ENCODE data around the gene DSPP. TPM values are rescaled to one million over a fixed set of nuclear protein-coding genes. Genes with fewer than 3 reads are reported as not detected.
A peak's percentile ranks its signal among the peaks of the same experiment; 100 is the strongest.

The DSPP gene
- total RNA-seq, 4 donors from 2014 or later: not detected

GRCh38 chr4:87620086-87620485 lies 11.8 kb downstream of the DSPP start:
- peak in 1 of 2 donors; percentile 21 for ATAC-seq
- Histone ChIP-seq H3K27me3 (no peaks in the 10 kb centered on the region), H3K9me3 (no peaks in the 10 kb centered on the region), H3K4me1 (peaks cover 0 to 7% of the 10 kb centered on the region in 2 donors), H3K4me3 (peak overlapping the region in 3 of 4 donors; percentile 5 to 18 (median 8)), H3K27ac (peak overlapping the region; percentile 59 to 73 (median 62)), H3K36me3 (no peaks in the 10 kb centered on the region)
- no peak for DNase-seq
- no peak for TF ChIP-seq CTCF (IDR thresholded peaks at IDR 0.05 in 4 of 5, conservative IDR thresholded peaks at IDR 0.05 in 1 of 5)
- no peak for TF ChIP-seq POLR2A (IDR thresholded peaks at IDR 0.05)
- intact Hi-C loops (cut with DNase I; ENCODE audit: low total_unique reads): no loop called here
- in situ Hi-C loops (cut with MboI; ENCODE audit: low sequenced_read_pairs in 4 of 4): no loop called here

- Histone ChIP-seq H3K27me3 (no peaks in the 10 kb centered on the region), H3K27ac (peak overlapping the region; percentile 60 to 78 (median 64)), H3K36me3 (no peaks in the 10 kb centered on the region), H3K9me3 (no peaks in the 10 kb centered on the region), H3K4me3 (peak overlapping the region in 2 of 4 donors; percentile 8 to 18), H3K4me1 (peaks cover 0 to 7% of the 10 kb centered on the region in 2 donors)
- no peak for DNase-seq
- in situ Hi-C loops (cut with MboI; ENCODE audit: low sequenced_read_pairs in 4 of 4) (no loop called here), intact Hi-C loops (cut with DNase I; ENCODE audit: low total_unique reads) (no loop called here)
- ATAC-seq: peak; percentile 90 to 93
- TF ChIP-seq CTCF (IDR thresholded peaks at IDR 0.05 in 4 of 5, conservative IDR thresholded peaks at IDR 0.05 in 1 of 5) (no peak), POLR2A (IDR thresholded peaks at IDR 0.05) (peak in 1 of 2 donors; percentile 32)
Measured at GRCh38 chr4:87620491-87620890, 12.2 kb downstream of the DSPP start.

- H3K27ac ChIP-seq: peak overlapping the region; percentile 2 to 78 (median 63)
- no peaks in the 10 kb centered on the region for H3K36me3 ChIP-seq
- ATAC-seq (no peak), DNase-seq (no peak)
- in situ Hi-C loops (cut with MboI; ENCODE audit: low sequenced_read_pairs in 4 of 4) (no loop called here), intact Hi-C loops (cut with DNase I; ENCODE audit: low total_unique reads) (no loop called here)
- no peak for TF ChIP-seq POLR2A (IDR thresholded peaks at IDR 0.05)
- no peak for TF ChIP-seq CTCF (IDR thresholded peaks at IDR 0.05 in 4 of 5, conservative IDR thresholded peaks at IDR 0.05 in 1 of 5)
- no peaks in the 10 kb centered on the region for H3K9me3 ChIP-seq
- no peak overlapping the region for H3K4me3 ChIP-seq
- H3K4me1 ChIP-seq: peaks cover 0 to 7% of the 10 kb centered on the region in 2 donors
- H3K27me3 ChIP-seq: no peaks in the 10 kb centered on the region
Measured at GRCh38 chr4:87622303-87622702, 14.0 kb downstream of the DSPP start.

DNA sequence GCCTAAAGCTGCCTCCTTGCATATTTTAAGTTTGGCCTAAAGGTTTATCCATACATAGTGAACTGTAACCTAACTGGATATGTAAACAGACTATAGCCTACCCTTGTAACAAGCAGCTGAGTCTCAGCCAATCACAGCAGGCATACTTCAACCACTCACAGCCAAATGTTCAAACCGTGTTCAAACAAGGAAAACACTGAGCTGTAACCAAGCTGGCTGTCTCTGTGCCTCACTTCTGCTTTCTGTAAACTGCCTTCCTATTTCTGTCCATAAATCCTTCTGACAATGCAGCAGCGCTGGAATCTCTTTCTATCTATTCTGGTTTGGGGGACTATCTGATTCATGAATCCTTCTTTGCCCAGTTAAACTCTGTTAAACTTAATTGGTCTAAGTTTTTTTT lies 16.4 kb downstream of the DSPP start:
- ATAC-seq (no peak), DNase-seq (no peak)
- no peaks in the 10 kb centered on the region for H3K36me3 ChIP-seq
- H3K4me1 ChIP-seq: peaks cover 0 to 7% of the 10 kb centered on the region in 2 donors
- H3K27me3 ChIP-seq: no peaks in the 10 kb centered on the region
- no peak overlapping the region for H3K4me3 ChIP-seq
- no peak overlapping the region for H3K27ac ChIP-seq
- in situ Hi-C loops (cut with MboI; ENCODE audit: low sequenced_read_pairs in 4 of 4): no loop called here
- intact Hi-C loops (cut with DNase I; ENCODE audit: low total_unique reads): no loop called here
- no peak for TF ChIP-seq CTCF (IDR thresholded peaks at IDR 0.05 in 4 of 5, conservative IDR thresholded peaks at IDR 0.05 in 1 of 5)
- TF ChIP-seq POLR2A (IDR thresholded peaks at IDR 0.05): no peak
- no peaks in the 10 kb centered on the region for H3K9me3 ChIP-seq

DNA sequence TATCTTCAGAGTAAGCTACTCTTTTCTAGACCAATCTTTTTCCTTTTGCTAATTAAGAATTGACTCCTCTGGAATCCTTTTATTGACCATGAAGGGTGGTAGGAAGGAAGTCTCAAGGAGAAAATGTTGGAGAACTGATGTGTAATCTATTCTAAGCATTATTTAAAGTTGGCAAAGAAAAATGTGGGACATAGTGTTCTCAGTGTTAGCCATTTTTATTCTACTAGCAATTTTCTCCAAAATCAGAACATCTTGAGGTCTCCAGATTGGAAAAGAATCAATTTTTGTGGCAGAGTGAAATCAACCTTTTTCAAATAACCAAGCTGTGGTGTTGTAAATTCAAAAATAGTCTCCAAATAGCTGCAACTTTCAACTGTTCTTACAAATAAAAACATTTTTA lies 23.3 kb downstream of the DSPP start:
- no peaks in the 10 kb centered on the region for H3K36me3 ChIP-seq
- DNase-seq (no peak), ATAC-seq (no peak)
- TF ChIP-seq CTCF (IDR thresholded peaks at IDR 0.05 in 4 of 5, conservative IDR thresholded peaks at IDR 0.05 in 1 of 5) (no peak), POLR2A (IDR thresholded peaks at IDR 0.05) (no peak)
- H3K27ac ChIP-seq: no peak overlapping the region
- H3K4me1 ChIP-seq: peaks cover 0 to 5% of the 10 kb centered on the region in 2 donors
- no peaks in the 10 kb centered on the region for H3K9me3 ChIP-seq
- in situ Hi-C loops (cut with MboI; ENCODE audit: low sequenced_read_pairs in 4 of 4) (no loop called here), intact Hi-C loops (cut with DNase I; ENCODE audit: low total_unique reads) (no loop called here)
- no peak overlapping the region for H3K4me3 ChIP-seq
- no peaks in the 10 kb centered on the region for H3K27me3 ChIP-seq

Data from gastrocnemius medialis (tissue), 4 donors.